Measurements from ENCODE around the gene BCAR1.
"Not testable (repeated sequence)": the region's sequence is repeated elsewhere in the genome, so short reads cannot be mapped to it uniquely, and the experiment has no call there.

The BCAR1 gene

DNA sequence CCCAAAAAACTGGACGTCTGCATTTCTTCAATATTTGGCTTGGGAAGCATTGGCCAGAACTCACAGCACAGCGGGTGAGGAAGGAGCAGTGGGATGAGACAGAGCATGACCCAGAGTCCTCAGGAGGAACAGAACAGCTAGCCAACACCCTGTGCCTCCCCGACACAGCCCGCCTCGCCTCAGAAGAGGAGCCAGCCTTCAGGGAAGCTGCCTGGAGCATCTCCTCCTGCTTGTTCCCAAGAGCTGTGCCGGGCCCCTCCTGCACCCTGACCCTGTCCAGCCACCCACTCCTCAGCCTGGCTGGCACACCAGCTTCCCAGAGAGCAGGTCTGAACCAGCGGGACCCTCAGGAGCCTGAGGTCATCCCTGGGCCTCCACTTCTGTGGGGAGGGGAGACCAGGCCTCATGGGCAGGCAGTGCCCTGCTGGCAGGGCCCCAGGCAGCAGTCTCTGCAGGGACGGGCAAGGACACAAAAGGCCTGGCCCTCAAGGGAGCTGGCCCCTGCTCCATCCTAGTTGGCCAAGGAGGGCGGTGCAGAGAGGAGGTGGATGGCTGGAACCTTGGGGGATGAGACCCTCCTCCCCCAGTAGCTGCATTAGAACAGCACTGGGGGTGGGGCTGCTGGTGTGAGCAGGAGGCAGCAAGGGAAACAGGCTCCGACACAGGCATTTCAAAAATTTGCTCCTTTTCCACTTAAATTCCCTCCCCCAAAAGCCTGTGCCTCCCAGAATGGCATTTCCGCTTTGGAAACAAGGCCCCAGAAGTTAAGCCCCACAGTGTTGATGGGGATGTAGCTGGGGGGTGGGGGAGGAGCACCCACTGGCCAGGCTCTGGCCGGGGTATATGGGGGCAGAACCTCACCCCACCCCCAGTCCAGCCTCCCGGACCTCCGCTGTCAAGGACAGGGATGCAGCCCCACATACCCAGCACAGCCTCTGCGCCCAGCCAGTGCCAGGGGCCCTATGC is 1.8 kb upstream of the BCAR1 start:
- DNase-seq = no peak

DNA sequence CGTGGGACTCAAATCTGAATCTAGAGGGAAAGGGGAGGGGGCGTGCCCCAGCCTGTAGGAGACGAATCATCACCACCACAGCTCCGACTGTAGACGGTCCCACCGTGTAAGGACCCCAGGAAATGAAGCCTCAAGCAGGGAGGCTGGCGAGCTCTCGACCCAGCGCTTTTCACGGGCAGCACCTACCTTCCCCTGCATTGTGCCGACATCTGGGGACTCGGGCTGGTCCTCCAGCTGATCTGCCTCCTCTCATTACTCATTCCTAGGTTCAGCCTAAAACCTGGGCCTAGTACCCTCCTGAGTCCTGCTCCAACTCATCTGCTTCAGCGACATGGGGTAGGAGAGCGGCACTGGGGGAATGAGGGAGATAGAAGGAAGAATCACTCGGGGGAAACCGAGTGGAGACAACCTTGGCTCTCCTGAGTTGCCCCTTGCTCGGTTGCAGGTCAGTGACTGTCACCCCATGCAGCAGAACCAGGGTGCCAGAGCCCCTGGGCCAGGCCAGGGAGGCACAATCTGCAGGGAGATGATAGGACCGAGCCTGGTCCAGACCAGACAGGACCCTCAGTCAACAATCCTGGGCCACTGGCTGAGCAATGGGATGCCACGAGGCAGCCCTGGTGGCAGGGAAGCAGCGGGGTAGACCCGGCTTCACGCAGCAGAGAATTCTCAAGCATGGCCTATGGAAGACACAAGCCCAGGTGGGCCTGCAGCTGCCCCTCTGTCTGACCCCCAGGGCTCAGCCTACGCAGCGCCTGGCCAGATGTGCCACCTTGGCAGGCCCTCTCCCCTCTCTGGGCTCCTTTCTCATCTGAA is 833 bp upstream of the BCAR1 start:
- DNase-seq = no peak

DNA sequence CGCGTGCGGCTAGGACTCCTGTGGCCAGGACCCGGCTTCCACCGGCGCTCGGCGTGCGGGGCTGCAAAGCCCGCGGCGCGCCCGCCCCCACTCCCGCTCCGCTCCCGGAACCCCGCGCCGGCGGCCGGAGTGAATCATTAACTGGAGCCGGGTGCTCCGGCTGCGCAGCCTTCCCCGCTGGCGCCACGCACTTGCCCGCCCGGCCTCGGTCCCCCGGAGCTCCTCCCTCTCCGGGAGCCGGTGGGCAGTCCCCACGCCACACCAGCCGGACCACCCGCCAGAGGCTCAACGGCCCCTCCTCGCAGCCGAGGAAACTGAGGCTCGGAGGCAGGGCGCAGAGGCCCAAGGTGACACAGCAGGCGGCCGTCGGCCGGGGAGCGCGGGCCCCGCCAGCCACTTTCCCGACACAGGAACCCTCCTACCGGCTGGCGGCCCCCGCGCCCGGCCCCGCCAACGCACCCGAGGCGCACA is 580 bp downstream of the BCAR1 start:
- no peak for DNase-seq

DNA sequence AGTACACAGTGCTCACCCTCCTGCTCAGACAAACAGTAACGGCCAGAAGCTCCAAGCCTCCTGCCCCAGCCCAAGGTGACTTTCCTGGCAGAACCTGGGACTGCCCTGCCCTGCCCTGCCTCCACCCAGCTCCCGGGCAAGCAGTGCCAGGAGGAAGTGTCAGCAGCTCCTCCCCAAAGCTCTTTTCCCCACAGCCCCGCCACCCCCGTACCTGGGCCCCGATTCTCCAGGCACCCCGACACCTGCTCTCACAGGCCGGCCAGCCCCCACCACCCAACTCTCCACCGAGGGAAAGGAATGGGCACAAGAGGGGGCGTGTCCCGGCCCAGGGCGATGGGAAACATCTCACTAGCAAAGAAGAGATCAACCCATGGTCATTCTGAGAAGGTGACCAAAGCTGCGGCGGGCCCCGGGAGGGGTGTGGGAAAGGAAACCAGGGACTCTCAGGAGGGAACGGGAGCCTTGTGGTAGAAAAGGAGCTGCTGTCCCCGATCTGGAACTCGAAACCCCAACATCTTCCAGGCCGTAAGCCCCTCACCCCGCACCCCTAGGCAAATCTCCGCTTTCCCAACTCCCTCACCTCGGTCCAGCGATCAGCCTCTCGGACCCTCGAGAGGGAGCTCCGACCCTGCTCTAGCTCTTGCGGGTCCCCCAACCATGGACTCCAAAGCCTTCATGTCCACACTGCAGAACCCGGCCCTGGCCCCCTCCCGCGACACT is 1.2 kb downstream of the BCAR1 start:
- no peak for DNase-seq

DNA sequence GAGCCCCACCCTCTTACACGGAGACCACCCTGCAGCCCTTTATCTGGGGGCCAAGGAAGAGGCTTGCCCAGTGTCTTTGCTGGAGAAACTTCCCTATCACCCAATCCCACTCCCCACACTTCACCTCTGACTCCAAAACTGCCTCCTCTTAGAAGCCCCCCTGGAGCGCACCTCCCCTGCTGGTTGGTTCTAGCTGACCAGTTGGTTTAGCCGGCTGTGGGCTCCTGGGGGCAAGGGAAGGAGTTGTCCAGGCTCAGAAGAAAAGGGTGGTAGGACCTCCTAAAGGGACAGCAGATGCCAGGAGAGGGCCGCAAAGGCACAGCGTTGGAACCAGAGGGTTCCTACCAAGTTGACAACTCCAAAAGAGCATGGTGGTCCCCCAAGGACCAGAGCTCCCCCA is 2.0 kb downstream of the BCAR1 start:
- DNase-seq = no peak

DNA sequence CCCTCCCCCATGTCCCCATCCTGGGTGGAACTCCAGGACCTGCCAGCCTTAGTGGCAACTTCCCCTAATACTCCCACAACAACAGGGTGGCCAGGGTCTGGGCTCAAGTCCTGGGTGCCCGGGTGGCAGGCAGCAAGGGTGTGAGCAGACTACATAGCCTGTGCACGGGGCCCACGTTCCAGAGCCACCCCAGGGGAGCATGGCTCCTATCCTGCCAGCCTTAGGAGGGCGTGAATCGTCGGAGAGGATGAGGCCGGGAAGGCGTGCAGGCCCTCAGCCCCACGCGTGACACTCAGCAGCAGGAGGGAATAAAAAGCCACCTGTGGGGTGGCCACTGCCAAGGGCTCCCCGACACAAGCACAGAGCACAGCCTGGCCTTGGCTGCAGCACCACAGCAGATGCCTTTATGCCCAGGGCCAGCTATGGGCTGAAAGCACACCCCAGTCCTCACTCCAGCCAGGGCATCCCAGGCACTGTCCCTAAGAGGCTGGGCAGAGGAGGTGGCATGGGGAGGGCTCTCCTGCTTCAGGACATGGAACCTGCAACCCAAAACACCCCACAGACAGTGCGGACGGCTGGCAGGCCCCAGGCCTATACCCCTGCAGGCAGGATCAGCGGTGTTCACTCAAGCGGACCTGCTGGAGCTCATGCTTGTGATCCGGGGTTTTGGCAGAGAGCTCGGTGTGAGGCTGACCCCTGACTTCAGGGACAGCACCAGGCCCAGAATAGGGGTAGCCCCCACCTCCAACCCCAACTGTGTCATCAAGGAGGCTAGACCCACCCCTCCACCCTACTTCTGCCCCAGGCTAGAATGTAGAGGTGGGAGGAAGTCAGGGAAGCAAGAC is 2.7 kb downstream of the BCAR1 start:
- DNase-seq = no peak

DNA sequence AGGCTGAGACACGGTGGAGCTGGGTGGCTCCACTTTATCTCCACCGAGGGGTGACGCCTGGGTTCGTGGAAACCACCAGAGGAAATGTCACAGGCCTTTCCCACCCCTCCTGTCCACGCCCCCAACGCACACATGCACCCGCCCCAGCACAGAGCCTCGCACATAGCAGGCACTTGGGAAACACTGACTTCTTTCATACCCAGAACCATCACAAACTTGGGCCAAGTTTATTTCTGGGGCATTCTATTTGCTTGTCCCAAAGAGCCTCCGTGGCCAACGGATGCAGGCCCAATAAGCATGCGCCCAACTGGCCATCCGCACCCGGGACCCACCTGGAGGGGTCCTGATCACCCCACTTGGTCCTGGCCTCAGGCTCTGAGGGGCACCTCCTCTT is 3.3 kb downstream of the BCAR1 start:
- no peak for DNase-seq

DNA sequence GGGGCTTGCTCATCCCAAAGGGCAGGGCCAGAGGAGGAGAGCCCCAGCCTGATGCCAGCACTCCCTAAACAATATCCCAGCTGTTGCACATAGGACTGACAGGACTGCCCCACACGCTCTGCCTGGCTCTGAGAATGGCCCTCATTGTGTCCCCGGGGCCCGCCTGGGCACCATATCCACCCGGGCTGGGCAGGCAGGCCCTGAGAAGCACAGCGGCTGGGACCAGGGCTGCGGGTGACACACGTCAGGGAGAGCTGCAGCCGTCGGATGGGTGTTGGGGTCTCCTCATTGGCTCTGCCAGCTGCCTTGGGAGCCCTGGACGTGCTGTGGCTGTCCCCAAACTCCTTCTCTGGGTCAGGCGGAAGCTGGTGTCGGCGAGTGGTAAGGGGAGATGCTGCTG is 4.2 kb downstream of the BCAR1 start:
- no peak for DNase-seq

DNA sequence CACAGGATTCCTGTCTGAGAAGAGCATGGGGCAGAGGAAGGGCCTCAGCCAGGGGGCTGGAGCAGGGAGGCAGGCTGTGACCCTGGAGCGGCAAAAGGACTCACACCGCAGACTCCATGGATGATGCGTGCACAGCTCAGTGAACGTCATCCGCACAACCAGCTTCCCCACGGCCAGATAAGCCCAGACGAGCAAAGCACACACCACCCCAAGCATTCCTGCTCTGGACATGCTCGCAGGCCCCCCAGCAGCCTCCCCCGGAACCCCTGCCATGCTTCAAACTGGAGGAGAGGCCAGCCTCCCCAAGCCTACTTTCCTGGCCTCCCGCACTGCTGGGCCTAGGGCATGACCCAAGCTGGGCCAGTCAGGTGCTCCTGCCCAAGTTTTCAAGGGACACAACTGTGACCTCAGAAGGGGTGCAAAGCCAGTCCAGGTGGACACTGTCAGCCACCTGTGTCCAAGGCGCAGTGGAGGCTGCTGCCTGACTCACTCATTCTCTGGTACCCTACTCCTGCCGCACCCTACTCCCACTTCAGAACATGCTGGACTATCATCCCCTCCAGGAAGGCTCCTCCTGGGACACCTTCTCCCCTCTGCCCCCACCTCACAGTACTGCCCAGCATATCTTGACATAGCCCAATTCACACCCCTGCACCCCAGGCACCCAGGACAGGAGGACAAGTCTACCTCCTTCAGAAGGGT is 4.8 kb downstream of the BCAR1 start:
- no peak for DNase-seq

DNA sequence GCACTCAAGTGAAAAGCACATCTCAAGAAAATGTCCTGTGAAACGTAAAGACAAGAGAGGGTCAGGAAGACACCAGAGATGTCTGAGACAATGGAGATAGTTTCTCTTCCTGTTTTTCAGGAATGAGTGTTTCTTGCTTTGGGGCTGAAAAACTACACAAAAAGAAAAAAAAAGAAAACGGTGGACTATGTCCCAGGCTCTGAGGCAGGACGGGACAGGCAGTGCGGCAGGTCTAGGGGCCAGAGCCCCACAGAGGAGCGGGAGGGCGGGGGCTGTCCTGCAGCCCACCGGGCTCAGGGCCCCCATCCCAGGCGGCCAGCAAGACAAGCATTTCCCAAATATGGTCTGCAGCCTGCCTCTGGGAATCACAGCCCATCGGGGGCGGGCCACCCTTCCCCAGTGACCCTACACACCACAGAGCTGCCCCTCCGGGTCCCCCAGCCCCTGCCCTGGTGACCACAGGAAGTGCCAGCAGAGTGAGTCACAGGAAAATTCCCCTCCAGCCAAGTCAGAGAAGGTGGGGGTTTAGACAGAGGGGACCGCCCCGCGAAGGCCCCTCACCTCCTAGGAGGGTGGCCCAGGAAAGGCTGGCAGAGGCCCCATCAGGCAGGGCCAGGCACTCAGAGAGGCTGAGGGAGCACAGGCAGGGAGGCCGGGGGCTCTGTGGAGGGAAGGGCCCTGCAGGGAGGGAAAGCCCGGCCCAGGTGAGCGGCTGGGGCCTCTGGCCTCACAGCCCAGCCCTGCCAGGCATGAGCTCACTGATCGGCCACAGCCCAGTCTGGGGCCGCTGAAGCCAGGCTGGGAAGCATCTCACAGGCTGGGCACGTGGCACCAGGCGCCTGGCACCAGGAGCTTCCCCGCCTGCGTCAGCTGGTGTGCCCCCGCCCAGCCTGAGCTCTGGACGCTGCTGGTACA is 6.3 kb downstream of the BCAR1 start:
- no peak for DNase-seq

DNA sequence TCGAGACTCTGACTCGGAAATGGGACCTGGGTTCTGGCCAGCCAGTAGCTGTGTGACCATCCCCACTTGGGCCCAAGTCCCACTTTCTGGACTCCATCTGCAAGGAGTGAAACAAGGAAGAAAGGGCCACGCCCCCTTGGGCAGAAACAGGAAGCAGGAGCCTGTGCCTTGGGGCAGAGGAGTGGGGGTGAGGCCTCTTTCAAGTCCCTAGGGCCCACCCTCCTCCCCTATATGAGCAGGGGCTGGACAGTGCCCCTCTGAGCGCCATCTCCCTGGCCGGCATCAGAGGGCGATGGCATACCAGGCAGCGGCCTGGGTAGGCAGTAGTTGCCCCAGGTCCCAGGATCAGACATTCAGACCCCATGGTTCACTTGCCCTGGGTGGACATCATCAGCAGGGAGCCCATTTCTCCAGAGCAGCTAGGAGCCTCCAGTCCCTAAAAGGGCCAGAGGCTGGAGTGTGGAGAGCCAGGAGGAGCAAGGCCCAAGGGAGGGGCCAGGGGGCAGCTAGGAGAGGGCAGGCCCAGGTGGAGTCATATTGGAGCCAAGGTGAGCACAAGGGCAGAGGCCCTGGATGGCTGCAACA is 7.1 kb downstream of the BCAR1 start:
- no peak for DNase-seq

DNA sequence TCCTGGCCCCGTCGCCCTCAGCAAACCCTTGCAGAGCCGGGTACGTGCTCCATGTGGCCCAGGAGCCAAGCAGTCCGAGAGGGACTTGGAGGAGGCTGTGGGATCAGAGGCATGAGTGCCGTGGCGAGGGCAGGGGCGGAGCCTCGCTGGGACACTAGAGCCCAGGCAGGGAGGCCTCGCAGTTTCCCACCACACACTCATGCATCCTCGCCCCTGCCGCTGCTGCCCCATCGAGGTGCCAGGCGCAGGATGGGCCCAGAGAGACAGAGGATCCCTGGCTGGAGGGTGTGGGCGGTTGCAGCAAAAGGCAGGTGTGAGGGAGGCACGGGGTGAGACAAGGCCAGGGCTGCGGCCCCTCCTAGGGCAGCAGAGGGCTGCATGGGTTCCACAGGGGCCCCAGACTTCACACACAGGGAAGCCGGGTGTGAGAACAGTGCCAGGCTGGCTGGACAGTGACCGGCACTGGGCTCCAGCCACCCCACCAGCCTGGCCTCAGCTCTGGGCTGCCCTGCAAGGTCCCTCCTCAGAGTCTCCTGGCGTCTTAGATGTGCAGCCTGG is 7.7 kb downstream of the BCAR1 start:
- DNase-seq = no peak

DNA sequence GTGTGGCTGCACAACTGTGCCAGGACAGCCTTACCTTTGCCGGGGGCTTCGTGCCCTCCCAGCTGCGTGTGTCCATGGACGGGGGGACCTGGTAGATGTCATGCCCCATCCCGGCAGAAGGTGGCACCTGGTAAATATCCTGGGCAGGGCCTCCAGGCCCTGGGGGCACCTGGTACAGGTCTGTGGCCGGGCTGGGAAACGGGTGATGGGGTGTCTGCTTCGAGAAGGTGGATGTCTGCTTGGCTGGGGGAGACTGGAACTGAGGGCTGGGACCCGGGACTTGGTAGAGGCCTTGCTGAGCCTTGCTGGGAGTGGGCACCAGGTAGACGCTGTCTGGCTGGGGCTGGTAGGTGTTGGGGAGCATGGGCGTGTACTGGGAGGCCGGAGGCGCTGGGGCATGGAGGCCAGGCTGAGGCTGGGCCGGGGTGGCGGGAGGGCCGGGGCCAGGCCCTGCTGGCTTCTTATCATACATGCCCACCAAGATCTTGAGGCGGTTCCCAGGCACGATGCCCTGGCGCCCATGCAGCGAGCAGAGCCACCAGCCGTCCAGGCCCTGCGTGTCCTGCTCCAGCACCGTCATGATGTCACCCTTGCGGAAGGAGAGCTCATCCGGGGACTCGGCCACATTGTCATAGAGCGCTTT is 8.9 kb downstream of the BCAR1 start:
- not testable (repeated sequence) for DNase-seq

DNA sequence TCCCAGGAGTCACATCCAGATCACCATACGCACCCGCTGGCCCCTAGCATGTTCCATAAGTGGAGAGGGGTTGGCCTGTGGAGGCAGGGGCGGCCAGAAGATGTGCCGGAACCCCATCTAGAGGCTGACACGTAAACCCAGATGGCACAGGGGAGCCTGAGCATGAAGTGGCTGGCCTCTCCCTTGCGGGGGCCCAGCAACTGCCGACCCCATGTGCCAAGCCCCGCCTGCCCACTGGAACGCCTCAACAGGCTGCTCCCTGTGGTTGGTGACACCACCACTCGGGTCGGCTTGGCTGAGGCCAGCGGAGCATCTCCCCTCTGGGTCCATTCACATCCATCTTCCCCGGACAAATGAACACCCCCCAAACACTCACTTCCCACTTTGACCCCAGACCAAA is 9.5 kb downstream of the BCAR1 start:
- no peak for DNase-seq

DNA sequence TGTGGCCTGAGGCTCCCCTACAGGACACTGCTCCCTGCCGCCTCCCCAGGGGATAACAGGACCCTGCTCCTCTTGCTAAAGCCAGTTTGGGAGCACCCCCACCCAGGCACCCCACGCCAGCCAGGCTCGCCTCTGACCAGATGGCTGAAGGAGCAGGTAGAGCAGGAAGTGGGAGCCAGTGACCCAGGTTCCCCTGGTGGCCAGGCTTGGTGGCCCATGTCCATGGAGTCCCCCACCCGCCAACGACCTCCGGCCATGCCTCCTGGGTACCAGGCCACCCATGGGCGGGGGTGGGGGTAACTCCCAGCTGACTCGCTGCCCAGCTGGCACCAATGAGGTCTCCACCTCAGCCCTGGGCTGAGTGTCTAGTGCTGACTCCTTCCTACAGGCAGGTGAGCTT is 10.0 kb downstream of the BCAR1 start:
- DNase-seq = no peak

DNA sequence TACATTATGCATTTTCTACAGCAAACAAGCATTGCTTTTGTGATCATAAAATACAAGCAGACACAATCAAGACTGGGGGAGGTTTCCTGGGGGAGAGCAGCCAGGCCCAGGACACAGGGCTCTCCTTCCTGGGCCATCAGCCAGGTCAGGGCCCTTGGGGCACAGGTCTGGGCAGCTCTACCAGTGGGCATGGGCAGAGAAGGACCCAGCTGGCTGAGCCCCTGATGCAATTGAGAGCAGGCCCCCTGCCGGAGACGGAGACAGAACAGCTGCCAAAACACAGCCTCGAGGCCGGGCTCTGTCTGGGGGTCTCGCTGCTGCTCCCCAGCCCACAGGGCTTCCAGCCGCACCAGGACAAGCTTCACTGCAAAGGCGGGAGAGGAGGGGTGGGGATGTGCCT is 10.8 kb downstream of the BCAR1 start:
- not testable (repeated sequence) for DNase-seq

DNA sequence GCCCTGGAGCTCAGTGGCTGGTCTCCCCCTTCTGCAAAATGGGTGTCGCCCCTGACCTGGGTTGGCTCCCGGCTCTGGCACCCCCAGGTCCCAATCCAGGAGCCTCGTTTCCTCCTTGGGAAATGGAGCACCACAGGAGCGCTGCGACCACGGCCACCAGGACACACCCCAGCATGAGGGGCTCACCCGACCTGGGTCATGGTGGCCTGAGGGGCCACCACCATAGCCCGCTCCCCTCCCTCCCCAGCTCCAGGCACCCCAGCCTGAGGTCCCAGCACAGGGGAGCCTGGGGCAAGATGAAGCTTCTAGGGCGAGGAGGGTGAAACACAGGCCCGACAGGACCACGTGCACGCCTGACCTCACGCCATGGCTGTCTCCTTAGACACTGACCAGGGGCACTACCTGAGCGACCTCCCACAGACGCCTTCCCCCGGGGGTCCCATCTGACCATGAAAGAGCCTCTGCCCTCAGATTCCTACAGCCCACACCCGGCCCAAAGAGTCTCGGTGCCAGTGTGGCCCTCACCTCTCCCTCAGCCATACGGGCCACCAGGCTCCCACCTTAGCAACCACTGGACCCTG is 11.8 kb downstream of the BCAR1 start:
- DNase-seq = no peak

DNA sequence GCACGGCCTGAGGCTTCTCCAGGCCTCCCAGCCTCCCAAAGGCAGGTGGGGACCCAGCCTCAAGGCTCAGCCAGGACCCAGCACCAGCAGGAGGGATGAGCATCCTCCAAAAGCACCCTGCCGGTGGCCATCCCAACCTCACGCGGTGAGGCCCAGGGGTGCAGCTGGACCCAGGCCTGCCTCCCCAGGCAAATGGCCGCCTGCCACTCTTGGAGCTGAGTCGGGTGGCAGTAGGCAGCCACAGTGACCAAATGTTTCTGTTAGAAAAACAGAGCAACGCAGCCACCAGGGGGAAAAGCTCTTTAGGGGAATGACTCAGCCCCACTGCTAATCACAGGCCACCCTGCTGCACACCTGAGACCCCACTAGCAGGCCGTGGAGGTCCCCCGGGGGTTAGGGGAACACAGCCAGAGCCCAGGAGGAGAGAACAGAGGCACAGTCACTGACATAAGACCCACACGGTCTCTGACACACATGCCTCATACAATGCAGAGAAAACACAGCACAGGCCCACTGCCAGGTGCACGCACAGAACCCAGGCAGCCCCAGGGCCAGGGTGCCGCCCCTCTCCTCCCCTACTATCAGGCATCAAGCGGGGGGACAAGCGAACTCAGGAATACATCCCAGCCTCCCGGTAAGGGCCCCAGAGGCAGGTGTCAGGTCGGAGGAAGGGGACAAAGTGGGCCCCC is 12.4 kb downstream of the BCAR1 start:
- no peak for DNase-seq
